Nucleus accumbens (tissue), 56 donors: Measurements from ENCODE around the gene VEGFC.

Experiments used
- DNase-seq, 56 donors: peaks; one replicate each; lab custom pipeline; 2025; lab: John Stamatoyannopoulos, UW

VEGFC gene, protein sequence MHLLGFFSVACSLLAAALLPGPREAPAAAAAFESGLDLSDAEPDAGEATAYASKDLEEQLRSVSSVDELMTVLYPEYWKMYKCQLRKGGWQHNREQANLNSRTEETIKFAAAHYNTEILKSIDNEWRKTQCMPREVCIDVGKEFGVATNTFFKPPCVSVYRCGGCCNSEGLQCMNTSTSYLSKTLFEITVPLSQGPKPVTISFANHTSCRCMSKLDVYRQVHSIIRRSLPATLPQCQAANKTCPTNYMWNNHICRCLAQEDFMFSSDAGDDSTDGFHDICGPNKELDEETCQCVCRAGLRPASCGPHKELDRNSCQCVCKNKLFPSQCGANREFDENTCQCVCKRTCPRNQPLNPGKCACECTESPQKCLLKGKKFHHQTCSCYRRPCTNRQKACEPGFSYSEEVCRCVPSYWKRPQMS

DNA sequence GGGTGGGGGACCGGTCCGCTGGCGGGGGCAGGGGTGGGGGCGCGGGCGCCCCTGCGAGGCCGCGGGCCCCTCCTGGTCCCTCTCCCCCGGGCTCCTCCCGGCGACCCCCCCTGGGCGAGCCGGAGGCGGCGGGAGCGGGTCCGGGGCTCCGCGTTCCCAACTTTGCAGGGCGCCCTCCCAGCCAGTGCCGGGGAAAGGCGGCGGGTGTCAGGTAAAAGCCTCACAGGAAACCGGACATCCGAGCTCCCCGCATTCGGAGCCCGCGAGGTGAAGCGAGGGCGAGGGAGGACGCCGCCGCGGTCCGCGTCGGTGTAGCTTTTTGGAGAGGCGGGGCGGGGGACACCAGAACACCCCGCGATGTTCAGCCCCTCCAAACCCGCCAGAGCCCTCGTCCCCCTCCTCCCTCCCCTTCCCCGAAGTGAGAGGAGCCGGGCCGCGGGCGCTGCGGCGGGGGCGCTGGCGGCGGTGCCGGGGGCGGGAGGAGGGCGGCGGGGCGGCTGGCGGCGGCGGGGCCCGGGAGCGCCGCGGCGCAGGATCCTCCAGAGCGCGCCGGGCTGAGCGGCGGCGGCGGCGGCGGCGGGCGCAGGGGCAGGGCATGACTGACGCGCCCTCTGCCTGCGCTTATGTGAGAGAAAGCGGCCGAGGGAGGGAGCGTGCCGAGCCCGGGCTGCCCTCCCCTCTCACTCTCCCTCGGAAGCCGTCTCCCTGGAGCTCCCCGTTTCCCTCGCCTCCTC, at the start of gene VEGFC:
VEGFC (minus strand) TSS at position 597 of the 734 bp plus-strand sequence. CDS start 611 bp downstream, outside the sequence.
- peak in 45 of 56 donors; percentile 2 to 66 (median 25) for DNase-seq

DNA sequence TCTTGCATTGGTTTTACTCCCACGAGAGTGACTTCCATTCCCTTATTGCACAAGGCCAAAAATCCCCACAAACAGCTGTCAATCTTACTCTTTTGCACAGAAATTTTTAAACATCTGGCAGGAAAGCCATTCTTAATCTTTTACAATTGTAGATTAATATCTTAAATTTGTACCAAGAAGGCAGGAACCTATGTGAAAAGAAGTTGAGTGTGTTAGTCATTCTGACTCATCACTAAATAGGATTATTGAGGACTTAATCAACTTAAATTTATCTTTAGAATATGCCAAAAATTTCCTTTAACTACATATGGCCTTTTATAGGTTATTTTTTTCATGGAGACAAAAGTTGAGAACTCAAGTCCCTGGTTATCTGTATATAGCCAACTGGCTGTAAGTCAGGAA, 49.0 kb upstream of the VEGFC start:
- no peak for DNase-seq

DNA sequence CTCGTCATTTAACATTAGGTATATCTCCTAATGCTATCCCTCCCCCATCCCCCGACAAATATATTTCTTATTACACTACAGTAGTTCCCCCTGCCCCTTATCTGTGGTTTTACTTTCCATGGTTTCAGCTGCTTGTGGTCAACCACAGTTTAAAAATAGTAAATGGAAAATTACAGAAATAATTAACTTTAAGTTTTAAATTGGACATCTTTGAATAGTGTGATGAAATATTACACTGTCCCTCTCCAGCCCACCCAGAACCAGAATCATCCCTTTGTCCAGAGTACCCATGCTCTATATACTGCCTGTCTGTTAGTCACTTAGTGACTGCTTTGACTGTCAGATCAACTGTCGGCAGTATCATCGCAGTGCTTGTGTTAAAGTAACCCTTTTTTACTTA, 47.4 kb upstream of the VEGFC start:
- DNase-seq: no peak

- no peak for DNase-seq
Observed at GRCh38 chr4:176839656-176840055, 46.9 kb upstream of the VEGFC start.

GRCh38 chr4:176838601-176839433, 46.1 kb upstream of the VEGFC start:
- no peak for DNase-seq

- DNase-seq: no peak
Observed at GRCh38 chr4:176837169-176837895, 44.6 kb upstream of the VEGFC start.

GRCh38 chr4:176834531-176834930, 41.8 kb upstream of the VEGFC start:
- DNase-seq: no peak

GRCh38 chr4:176833400-176834175, 40.9 kb upstream of the VEGFC start:
- DNase-seq: no peak

DNA sequence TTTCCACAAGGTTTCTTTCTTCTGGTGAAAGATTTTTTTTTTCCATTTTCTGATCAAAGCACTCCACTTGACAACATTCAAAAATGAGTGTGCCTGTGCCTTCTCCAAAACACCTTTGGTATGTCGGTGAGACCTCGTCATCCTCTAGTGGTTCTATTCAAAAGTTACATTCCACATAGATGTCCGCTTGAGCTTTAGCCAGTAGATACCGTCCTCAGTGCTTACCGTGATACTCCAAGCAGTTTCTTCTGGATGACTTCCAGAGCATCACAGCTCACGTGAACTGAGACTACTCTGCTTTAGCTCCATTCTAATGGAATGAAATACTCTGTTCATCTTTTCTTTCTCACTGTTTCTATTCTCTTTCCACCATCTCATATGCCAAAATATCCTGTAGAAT, 38.2 kb upstream of the VEGFC start:
- no peak for DNase-seq

GRCh38 chr4:176825586-176825985, 32.9 kb upstream of the VEGFC start:
- no peak for DNase-seq

DNA sequence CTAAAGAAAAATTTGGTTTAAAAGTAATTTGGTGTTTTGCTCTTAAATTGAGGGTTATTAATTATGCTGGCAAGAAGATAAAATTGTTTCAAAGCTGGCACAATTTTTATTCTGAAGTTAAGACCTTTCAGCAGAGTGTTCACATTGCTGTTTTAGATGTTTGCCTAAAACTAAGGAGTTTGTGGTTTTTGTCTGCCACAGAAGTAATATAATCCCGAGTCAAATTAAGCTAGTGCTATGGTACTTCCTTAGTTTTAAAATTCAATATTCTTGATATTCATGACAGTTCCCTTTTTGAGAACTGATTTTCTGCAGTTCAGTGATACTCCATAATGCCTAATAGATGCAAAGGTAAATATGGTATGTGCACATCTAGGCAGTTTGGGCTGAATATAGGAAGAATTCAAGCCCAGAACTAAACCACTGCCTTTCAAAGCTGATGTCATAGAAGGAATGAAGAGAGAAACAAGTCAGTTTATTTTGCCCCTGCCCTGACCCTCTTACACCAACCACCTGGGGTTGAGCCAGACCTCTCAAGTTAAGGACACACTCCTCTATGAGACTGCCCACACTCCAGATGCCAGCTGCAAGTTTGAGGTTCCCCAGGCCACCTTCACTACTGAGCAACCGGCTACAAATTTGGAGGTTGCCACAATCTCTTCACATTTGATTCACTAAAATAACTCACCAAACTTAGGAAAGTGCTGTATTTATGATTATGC, 32.1 kb upstream of the VEGFC start:
- no peak for DNase-seq

GRCh38 chr4:176818531-176818930, 25.8 kb upstream of the VEGFC start:
- DNase-seq: no peak

DNA sequence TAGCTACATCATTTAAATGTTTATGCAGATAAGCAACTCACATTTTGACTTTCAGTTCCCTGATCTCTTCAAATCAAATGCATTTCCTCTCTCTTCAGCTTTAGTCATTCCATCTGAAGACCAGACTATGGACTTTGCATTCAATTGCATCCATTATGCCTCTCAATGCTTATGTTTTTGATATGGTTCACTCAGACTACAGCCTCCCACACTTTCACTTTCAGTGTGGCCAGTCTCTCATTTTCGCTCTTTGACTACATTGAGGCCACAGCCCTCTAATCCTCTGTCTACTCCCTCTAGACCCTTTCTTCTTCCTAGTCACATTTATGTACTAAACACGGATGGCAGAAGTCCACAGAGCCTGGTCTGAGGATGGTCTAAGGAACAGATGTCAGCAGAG, 24.5 kb upstream of the VEGFC start:
- no peak for DNase-seq

DNA sequence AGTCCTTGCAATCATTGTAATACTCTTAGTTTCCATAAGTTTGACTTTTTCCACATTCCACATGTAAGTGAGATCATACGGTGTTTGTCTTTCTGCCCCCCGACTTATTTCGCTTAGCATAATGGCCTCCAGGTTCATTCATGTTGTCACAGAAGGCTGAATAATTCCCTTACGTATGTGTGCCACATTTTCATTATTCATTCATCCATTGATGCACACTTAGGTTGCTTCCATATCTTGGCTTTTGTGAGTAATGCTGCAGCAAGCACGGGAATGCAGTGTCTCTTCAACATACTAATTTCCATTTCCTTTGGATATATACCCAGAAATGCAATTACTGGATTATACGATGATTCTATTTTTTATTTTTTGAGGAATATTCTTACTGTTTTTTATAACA, 22.0 kb upstream of the VEGFC start:
- no peak for DNase-seq

DNA sequence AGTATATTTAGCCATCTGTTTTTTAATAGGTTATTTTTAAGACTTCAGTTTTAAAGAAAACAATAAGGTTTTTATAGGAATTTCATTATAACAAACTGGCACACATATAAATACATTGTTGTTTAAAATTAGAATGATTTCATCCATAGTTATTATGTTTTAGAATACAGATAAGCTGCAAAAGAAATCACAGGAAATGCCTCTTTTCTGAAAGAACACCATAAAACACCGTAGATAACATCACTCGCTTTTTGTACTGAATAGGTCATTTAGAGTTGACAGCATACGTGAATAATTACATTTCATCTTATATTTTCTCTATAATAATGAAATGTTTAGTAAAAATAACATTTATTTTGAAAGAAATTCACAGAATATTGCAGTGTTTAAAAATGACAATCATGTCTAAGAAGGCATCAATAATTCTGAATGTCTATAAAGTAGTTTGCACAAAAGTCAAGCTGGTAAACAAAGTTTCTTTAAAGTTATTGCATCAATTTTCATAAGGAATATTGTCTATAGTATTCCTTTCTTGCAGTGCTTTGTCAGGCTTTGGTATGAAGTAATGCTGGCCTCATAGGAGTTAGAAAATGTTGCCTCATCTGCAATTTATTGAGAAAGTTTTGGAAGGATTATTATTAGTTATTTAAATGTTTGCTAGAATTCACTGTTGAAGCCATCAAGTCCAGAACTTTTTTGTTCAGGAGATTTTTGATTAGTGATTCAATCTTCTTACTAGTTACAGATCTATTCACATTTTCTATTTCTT, 17.9 kb upstream of the VEGFC start:
- no peak for DNase-seq

GRCh38 chr4:176806778-176807375, 14.2 kb upstream of the VEGFC start:
- DNase-seq: no peak

DNA sequence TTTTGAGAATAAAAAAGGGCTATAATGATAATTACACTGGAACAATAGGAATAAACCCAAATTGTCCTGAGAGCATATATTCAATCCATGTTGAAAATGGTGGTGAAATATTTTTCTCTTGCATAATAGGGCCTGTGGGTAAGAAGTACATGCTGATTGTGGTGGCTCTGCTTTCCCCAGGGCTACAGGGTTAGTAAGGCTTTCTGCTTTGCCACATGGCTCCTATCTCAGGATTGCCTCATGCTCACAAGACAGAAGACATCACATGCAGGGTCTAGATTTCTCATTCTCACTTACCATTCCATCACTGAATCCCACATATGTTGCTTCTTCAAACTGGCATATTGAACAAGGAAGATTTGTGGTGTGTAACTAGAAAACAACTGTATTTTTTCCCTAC, 12.4 kb upstream of the VEGFC start:
- no peak for DNase-seq
